ENCODE results near the gene TCTN3.
A peak's percentile ranks its signal among the peaks of the same experiment; 100 is the strongest.
"Not testable (repeated sequence)": the region's sequence is repeated elsewhere in the genome, so short reads cannot be mapped to it uniquely, and the experiment has no call there.

TCTN3 gene

DNA sequence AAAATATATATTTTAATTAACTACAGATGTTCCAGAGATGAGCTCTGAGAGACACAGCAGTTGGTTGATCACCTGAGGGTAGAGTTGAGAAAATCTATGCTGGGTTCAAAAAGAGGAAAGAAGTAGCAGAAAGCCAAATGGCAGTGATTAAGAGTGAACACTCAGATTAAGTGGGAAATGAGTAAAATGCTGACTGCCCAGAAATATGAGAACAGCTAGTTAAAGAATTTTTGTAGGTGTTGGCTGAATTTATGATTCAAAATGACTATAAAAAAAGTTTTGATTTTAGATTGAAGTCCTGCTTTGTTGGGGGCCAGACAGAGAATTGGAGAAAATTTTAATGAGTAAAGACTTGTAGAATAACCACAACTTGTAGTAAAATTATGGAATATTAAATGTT lies 9.8 kb downstream of the TCTN3 start:
- no peak for DNase-seq (ENCODE audit: low spot score)

GRCh38 chr10:95675403-95676116 lies 18.2 kb downstream of the TCTN3 start:
- DNase-seq (ENCODE audit: low spot score) = no peak

- DNase-seq (ENCODE audit: low spot score) = no peak
These were observed 19.1 kb downstream of the TCTN3 start for GRCh38 chr10:95674643-95675042.

DNA sequence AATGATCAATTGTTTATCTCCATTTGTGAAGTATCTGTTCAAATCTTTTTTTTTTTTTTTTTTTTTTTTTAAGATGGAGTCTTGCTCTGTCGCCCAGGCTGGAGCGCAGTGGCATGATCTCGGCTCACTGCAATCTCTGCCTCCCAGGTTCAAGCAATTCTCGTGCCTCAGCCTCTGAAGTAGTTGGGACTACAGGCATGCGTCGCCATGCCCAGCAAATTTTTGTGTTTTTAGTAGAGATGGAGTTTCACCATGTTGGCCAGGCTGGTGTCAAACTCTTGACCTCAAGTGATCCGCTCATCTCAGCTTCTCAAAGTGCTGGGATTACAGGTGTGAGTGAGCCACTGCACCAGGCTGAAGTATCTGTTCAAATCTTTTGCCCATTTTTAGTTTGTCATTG lies 21.1 kb downstream of the TCTN3 start:
- not testable (repeated sequence) for DNase-seq (ENCODE audit: low spot score)

DNA sequence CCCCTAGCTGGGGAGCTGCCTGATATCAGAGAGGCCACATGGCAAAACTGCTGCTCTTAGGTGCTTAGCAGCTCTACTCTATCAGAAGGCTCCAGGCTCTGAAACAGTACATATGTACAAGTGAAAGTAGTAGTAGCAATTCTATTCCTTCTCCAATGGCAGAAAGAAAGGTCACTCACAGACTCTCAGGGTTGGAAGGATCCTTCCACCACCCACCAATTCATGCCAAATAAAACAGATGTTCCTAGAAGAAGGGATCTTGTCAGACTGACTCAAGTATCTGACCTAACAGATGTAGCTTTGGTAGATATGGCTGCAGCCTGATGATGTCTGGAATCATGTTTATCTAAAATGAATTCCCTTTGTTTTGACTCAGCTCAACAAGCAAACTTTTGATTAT lies 29.2 kb downstream of the TCTN3 start:
- no peak for DNase-seq (ENCODE audit: low spot score)

DNA sequence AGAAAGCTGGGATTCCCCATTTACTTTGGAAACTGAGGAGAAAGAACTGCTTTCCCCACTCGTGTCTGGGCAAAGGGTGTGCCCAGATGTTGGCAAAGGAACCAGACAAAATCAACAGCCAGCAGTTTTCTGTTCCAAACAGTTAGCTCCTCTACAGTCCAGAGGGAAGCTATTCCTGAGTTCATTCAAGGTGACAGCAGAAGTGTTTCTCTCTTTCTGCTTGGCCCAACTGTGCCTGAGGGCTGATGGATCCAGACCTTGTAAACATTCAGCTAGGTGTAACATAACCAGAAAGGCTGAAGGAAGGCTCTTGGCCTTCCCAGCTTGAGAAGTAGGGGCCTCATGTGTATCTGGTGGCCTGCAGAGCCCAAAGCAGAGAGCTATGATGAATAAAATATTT lies 30.2 kb downstream of the TCTN3 start:
- no peak for DNase-seq (ENCODE audit: low spot score)

- DNase-seq (ENCODE audit: low spot score) = no peak
These were observed 31.9 kb downstream of the TCTN3 start for GRCh38 chr10:95661818-95662217.

DNA sequence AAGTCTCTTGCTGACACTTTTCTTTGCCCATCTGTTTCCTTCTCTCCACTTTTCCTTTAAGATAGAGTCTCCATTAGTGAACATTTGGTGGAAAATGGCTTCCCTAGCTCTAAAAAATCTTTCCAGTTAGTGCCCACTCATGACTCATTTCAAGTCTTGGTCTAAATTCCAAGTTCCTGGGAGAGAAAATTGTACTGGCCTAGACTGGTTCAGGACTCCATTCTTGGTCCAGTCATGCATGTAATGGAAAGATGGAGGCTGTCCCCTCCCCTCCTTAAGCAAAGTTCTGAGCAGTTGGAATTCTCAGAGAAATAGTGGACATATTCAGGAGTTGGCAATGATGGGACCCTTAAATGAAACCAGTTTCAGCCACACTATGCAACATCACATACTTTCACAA lies 33.4 kb downstream of the TCTN3 start:
- DNase-seq (ENCODE audit: low spot score) = no peak

DNA sequence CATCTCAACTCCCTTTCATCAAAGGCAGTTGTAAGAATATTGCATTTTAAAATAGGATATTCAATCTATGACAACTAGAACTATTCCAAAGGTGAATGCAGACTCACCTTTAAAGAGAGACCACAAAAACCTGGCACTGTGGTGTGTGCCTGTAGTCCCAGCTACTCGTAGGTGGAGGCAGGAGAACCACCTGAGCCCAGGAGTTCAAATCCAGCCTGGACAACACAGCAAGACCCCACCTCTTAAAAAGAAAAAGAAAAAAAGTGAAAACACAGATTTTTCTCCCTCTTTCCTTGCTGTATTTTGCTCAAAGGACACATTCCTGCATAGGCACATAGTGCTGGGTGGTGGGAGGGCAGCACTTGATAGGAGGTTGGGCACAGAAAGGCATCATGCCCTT lies 36.5 kb downstream of the TCTN3 start:
- no peak for DNase-seq (ENCODE audit: low spot score)

- peak; percentile 89 for DNase-seq (ENCODE audit: low spot score)
These were observed 37.2 kb downstream of the TCTN3 start, which contains the start of gene ALDH18A1 for GRCh38 chr10:95656291-95657164. Gene ALDH18A1 (minus strand): TSS chr10:95656711. CDS start chr10:95653377, 3,334 bp downstream.

DNA sequence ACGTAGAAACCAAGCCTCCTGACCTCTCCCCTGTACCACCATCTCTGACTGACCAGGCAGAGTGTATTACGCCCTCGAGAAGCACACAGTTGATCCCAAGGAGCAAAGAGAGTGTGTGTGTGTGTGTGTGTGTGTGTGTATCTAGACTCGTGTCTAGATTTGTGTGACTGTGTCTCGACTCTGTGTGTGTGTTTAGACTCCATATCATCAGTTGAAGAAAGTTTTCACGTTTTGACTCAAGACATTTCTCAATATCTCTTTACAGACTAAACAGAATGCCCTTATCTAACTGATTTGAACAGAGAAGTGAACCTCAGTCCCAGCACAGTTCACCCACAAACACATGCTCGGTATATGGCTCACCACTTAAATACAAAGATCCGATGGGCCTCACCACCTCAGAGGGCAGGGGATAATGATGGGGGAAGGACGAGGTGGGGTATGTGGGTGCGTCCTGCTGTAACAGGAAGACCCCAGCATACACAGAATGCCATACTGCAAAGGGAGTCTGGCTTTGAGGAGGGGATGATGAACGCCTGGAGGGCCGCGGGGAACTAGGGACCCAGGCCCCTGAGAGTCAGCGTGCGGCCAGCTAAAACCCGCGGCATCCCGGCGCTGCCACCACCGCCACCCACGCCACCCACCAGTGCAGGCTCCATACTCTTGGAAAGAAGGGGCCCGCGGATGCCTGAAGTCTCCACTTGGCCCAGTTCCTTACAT lies 38.0 kb downstream of the TCTN3 start:
- DNase-seq (ENCODE audit: low spot score) = no peak

DNA sequence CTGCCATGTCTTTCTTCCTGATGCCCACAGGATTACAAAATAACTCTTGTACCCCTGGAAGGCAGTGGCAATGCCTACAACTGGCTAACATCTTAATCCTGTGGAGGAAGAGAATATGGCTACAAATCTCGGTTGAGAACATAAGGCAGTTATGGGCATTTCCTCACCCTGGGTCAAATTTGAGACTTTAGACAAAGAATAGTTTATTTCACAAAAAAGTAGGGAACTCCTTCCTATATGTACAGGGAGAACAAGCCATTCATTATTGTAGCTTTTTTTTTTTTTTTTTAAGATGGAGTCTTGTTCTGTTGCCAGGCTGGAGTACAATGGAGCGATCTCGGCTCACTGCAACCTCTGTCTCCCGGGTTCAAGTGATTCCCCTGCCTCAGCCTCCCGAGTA lies 39.8 kb downstream of the TCTN3 start:
- no peak for DNase-seq (ENCODE audit: low spot score)

DNA sequence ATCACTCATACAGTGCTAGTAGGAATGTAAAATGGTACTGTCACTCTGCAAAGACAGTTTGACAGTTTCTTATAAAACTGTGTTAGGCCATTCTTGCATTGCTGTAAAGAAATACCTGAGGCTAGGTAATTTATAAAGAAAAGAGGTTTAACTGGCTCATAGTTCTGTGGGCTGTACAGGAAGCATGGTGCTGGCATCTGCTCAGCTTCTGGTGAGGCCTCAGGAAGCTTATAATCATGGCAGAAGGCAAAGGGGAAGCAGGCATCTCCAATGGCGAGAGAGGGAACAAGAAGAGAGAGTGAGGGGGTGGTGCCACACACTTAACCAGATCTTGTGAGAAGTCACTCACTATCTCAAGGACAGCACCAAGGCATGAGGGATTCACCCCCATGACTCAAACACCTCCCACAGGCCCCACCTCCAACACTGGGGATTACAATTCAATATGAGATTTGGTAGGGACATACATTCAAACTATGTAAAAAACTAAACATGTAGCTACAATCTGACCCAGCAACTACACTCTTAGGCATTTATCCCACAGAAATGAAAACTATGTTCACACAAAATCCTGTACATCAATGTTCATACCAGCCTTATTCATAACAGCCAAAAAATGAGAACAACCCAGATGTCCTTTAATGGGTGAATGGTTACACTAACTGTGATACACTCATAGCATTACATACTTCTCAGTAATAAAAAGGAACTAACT lies 42.2 kb downstream of the TCTN3 start:
- no peak for DNase-seq (ENCODE audit: low spot score)

DNA sequence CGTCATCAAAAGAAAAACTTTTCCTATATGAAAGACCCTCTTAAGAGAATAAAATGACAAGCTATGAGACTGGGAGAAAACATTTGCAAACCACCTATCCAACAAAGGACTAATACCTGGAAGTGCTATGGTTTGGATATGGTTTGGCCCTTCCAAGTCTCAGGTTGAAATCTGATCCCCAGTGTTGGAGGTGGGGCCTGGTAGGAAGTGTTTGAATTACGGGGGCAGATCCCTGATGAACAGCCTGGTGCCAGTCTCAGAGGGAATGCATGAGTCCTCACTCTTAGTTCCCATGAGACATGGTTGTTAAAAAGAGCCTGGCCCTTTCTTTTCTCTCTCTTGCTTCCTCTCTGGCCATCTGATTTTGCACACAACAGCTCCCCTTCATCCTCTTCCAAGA lies 43.5 kb downstream of the TCTN3 start:
- no peak for DNase-seq (ENCODE audit: low spot score)

DNA sequence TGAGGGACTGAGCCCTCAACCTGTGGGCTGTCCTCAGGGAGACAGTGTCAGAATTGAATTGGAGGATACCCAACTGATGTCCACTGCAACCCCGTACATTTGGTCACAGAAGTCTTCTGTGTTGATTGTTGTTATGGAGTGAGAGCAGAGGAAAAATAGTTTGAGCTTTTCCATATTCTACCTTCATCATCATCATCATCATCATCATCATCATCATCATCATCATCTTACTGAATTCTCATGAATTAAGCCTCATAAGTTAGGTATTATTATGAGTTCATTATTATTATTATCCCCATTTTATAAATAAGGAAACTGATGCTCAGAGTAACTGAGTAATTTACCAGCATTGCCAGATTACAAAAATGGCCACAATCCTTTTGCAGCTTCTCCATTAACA lies 45.6 kb downstream of the TCTN3 start:
- no peak for DNase-seq (ENCODE audit: low spot score)

DNA sequence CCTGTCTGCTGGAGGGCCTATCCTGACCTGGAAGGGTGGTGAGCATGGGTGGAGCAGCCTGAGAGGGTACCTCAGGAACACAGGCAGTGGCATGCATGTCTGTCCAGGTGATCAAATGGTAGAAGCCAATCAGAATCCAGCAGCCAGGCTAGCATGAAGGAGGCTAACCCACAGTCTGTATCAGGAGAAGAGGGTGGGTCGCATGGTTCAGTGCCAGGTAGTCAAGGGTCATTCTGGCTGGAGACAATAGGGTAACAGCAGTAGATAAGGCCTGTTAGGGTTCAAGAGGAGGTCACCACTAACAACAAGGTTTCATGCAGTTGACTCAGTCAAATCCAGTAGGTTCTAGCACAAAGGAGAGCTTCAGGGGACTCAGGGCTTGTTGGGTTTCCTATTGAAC lies 47.6 kb downstream of the TCTN3 start:
- no peak for DNase-seq (ENCODE audit: low spot score)

DNA sequence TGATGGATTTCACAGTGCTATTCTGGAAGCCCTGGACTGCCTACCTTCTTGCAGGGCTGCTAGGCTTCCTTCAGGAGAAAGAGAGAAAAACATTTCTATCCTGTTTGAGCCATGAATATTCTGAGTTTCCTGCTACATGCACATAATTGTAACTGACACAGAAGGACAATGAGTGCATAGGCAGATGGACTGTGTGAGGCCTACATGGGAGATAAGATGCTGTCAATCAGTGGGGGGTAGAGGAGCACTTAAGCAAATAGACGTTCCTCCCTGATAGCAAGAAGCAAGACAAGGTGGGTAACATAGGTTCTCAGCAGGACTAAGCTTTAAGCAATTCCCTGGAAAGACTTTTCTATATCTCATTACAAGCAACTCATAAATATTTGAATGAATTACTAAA lies 48.8 kb downstream of the TCTN3 start:
- DNase-seq (ENCODE audit: low spot score) = no peak

GRCh38 chr10:95640891-95641315 lies 52.8 kb downstream of the TCTN3 start:
- no peak for DNase-seq (ENCODE audit: low spot score)

GRCh38 chr10:95637911-95638310 lies 55.8 kb downstream of the TCTN3 start:
- DNase-seq (ENCODE audit: low spot score) = no peak

DNA sequence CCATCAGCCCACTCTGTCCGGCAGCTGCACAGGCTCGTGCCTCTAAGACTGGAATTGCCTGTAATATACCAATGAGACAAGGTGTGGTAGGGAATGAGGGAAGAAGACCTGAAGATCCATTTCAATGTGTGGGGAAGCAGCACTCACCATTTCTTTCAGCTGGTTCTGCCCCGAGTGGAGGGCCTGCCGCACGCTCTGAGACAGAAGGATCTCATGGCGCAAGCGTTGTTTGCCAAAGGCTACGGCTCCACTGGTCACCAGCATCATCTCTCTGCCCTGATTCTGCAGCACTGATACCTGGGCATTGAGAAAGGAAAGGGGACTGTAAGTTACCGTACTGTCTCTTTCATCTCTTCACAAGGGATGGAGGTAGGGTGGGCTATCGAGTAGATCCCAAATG lies 56.6 kb downstream of the TCTN3 start:
- no peak for DNase-seq (ENCODE audit: low spot score)

DNA sequence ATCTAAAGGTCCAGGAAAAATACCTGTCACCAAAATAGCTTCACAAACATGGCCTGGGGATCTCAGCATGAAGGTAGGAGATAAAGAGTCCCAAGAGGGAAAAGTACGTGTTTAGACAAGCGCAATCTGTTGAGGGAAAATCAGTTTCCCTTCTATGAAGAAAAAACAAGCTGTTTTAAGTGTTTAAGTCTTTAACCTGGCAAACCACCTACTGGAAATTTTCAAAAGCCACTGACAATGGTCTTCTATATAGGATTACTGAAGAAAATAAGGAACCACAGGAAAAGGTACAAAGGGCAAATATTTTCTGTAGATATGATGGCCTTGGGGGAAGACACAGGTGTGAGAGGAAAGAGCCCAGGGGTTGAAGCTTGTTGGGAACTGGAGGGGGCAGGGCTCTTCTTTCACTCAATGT lies 58.4 kb downstream of the TCTN3 start:
- DNase-seq (ENCODE audit: low spot score) = no peak

DNA sequence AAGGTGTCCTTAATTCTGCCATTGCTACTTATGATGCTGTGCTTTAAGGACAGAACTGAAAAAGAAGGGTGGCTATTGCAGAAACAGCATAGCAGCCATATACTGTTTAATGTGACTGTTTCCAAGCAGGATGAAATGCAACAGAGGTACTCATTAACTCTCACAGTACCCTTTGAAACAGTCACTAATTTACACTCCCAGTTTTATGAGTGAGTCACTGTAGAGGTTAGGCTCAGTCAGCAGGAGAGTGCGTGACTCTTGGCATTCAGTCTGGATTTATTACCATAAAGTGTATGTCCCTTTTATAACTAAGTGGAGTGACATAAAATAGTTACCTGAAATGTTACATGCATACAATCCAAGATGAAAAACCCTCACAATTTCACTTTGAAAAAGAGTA lies 64.9 kb downstream of the TCTN3 start:
- no peak for DNase-seq (ENCODE audit: low spot score)

All from CD4-positive, alpha-beta T cell treated with Interleukin-6 at 100 ng/mL for 8 hours (primary cell).